Stimulated activated CD8-positive, alpha-beta memory T cell treated with anti-CD3 and anti-CD28 coated beads, Interleukin-4, amount 100 ng/mL, for 24 hours (primary cell): Measurements from ENCODE around the gene HOXA1.
"Not testable (repeated sequence)": the region's sequence is repeated elsewhere in the genome, so short reads cannot be mapped to it uniquely, and the experiment has no call there.

Source experiments
- DNase-seq: peaks from one replicate; pipeline ENCODE4 v3.0.0-alpha.2; 2020; ENCODE audit warnings: low read depth

HOXA1 gene

DNA sequence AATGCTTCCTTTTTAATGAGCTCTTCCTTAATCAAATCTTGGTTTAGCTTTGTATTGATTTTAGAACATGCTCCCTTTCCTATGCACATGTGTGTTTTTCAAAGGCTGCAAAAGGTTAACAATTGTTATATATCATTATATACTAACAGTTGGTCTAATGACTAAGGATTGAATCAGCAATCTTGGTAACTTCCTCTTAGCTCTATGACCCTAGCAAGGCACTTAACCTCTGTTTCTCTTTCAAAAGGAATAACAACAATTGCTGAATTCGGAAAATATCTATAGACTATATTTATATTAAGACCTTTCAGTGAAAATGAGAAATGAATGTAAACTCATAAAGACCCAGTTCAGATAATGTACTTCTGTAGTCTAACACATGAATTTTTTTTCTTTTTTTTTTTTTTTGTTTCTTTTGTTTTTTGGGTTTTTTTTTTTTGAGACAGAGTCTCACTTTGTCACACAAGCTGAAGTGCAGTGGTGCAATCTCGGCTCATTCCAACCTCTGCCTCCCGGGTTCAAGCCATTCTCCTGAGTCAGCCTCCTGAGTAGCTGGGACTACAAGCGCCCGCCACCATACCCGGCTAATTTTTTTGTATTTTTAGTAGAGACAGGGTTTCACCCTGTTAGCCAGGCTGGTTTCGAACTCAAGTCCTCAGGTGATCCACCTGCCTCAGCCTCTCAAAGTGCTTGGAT, 48.8 kb downstream of the HOXA1 start:
- no peak for DNase-seq

DNA sequence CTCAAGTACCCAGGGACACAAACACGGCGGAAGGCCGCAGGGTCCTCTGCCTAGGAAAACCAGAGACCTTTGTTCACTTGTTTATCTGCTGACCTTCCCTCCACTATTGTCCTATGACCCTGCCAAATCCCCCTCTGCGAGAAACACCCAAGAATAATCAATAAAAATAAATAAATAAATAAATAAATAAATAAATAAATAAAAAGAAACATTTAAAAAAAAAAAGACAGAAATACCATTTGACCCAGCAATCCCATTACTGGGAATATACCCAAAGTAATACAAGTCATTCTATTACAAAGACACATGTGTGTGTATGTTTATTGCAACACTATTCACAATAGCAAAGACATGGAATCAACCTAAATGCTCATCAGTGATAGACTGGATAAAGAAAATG, 49.8 kb downstream of the HOXA1 start:
- DNase-seq = not testable (repeated sequence)

DNA sequence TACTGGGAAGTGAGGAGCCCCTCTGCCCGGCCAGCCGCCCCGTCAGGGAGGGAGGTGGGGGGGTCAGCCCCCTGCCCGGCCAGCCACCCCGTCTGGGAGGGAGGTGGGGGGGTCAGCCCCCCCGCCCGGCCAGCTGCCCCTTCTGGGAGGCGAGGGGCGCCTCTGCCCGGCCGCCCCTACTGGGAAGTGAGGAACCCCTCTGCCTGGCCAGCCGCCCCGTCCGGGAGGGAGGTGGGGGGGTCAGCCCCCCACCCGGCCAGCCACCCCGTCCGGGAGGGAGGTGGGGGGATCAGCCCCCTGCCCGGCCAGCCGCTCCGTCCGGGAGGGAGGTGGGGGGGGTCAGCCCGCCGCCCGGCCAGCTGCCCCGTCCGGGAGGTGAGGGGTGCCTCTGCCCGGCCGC, 50.7 kb downstream of the HOXA1 start:
- DNase-seq = not testable (repeated sequence)
